ENCODE results near the gene AP1B1. TPM values are rescaled to one million over a fixed set of nuclear protein-coding genes. Genes with fewer than 3 reads are reported as not detected.

AP1B1 gene
- total RNA-seq, 1 donor from 2014 or later: 60.9 TPM

- no peak overlapping the region for H3K4me3 Mint-ChIP-seq
- DNase-seq (ENCODE audit: extremely low spot score, unreplicated experiment): peak; percentile 76
- H3K36me3 Mint-ChIP-seq: no peaks in the 10 kb centered on the region
- TF ChIP-seq, protein P1, sequence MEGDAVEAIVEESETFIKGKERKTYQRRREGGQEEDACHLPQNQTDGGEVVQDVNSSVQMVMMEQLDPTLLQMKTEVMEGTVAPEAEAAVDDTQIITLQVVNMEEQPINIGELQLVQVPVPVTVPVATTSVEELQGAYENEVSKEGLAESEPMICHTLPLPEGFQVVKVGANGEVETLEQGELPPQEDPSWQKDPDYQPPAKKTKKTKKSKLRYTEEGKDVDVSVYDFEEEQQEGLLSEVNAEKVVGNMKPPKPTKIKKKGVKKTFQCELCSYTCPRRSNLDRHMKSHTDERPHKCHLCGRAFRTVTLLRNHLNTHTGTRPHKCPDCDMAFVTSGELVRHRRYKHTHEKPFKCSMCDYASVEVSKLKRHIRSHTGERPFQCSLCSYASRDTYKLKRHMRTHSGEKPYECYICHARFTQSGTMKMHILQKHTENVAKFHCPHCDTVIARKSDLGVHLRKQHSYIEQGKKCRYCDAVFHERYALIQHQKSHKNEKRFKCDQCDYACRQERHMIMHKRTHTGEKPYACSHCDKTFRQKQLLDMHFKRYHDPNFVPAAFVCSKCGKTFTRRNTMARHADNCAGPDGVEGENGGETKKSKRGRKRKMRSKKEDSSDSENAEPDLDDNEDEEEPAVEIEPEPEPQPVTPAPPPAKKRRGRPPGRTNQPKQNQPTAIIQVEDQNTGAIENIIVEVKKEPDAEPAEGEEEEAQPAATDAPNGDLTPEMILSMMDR (conservative IDR thresholded peaks at IDR 0.05): no peak
- H3K4me1 Mint-ChIP-seq (ENCODE audit: unreplicated experiment): peaks cover 8% of the 10 kb centered on the region
- no peak overlapping the region for H3K27ac Mint-ChIP-seq
- no peaks in the 10 kb centered on the region for H3K9me3 Mint-ChIP-seq
- peaks cover 25% of the 10 kb centered on the region for H3K27me3 Mint-ChIP-seq
These were observed 78.1 kb downstream of the AP1B1 start for GRCh38 chr22:29310065-29310862.

DNA sequence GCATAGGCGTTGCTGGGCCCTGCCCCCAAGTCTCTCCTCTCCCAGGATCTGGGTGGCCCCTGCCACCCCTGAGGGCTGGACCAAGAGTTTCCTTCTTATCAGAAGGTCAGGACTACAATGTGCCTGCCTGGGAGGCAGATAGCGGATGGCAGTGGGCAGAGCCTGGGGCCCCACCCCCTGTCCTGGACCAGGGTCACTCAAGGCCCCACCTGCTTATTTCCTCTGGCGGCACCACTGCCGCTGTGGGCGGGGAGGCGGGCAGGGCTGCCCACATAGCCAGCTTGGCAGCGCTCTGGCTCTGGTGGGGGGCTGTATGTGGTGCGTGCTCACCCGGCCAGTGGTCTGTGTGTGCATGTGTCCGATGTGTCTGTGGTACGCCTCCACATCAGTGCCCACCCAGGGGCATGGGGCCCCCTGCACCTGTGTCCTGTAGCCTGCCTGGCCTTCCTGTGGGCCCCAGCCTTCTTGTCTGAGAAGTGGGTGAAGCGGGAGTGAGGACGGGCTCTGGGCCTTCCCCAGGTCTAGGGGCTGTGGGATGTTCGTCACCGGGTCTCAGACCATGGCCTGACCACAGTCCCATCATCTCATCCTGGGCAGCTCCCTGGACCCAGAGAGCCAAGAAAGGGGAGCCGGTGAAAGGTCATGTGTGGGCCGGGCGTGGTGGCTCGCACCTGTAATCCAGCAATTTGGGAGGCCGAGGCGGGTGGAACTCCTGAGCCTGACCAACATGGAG, 78.9 kb downstream of the AP1B1 start:
- H3K4me1 Mint-ChIP-seq (ENCODE audit: unreplicated experiment): peaks cover 7% of the 10 kb centered on the region
- TF ChIP-seq, protein P1 (conservative IDR thresholded peaks at IDR 0.05): no peak
- no peaks in the 10 kb centered on the region for H3K9me3 Mint-ChIP-seq
- DNase-seq (ENCODE audit: extremely low spot score, unreplicated experiment): peak; percentile 69
- H3K27ac Mint-ChIP-seq: peak overlapping the region; percentile 39
- peak overlapping the region; percentile 47 for H3K4me3 Mint-ChIP-seq
- H3K27me3 Mint-ChIP-seq: peaks cover 21% of the 10 kb centered on the region
- no peaks in the 10 kb centered on the region for H3K36me3 Mint-ChIP-seq

GRCh38 chr22:29308791-29309262, 79.5 kb downstream of the AP1B1 start:
- H3K27ac Mint-ChIP-seq: no peak overlapping the region
- DNase-seq (ENCODE audit: extremely low spot score, unreplicated experiment): no peak
- TF ChIP-seq, protein P1 (conservative IDR thresholded peaks at IDR 0.05): no peak
- H3K9me3 Mint-ChIP-seq: no peaks in the 10 kb centered on the region
- no peaks in the 10 kb centered on the region for H3K4me1 Mint-ChIP-seq (ENCODE audit: unreplicated experiment)
- H3K36me3 Mint-ChIP-seq: no peaks in the 10 kb centered on the region
- H3K27me3 Mint-ChIP-seq: peaks cover 15% of the 10 kb centered on the region
- H3K4me3 Mint-ChIP-seq: peak overlapping the region; percentile 64

GRCh38 chr22:29308148-29308790, 80.1 kb downstream of the AP1B1 start:
- H3K4me3 Mint-ChIP-seq: peak overlapping the region; percentile 91
- TF ChIP-seq, protein P1 (conservative IDR thresholded peaks at IDR 0.05): no peak
- no peak overlapping the region for H3K27ac Mint-ChIP-seq
- H3K27me3 Mint-ChIP-seq: peaks cover 10% of the 10 kb centered on the region
- no peaks in the 10 kb centered on the region for H3K36me3 Mint-ChIP-seq
- DNase-seq (ENCODE audit: extremely low spot score, unreplicated experiment): peak; percentile 72
- H3K4me1 Mint-ChIP-seq (ENCODE audit: unreplicated experiment): no peaks in the 10 kb centered on the region
- H3K9me3 Mint-ChIP-seq: no peaks in the 10 kb centered on the region

- H3K27me3 Mint-ChIP-seq: peaks cover 4% of the 10 kb centered on the region
- H3K4me1 Mint-ChIP-seq (ENCODE audit: unreplicated experiment): no peaks in the 10 kb centered on the region
- H3K9me3 Mint-ChIP-seq: no peaks in the 10 kb centered on the region
- no peaks in the 10 kb centered on the region for H3K36me3 Mint-ChIP-seq
- TF ChIP-seq, protein P1 (conservative IDR thresholded peaks at IDR 0.05): peak; percentile 21
- peak overlapping the region; percentile 91 for H3K4me3 Mint-ChIP-seq
- peak overlapping the region; percentile 74 for H3K27ac Mint-ChIP-seq
- DNase-seq (ENCODE audit: extremely low spot score, unreplicated experiment): no peak
These were observed 80.7 kb downstream of the AP1B1 start for GRCh38 chr22:29307596-29308147.

Data from type B pancreatic cell (in vitro differentiated cells).